Measurements from ENCODE around the gene SYT13.

GRCh38 chr11:45223496-45223895 is 62.6 kb downstream of the SYT13 start:
- TF ChIP-seq CTCF (IDR thresholded peaks at IDR 0.05) (no peak), POLR2AphosphoS5 (IDR thresholded peaks at IDR 0.05) (no peak)

All from esophagus muscularis mucosa (tissue), 3 donors.